ENCODE measurements around the gene MED13.

Gene MED13

GRCh38 chr17:62100055-62100454 lies 35.0 kb upstream of the MED13 start:
- no peak for TF ChIP-seq CTCF (IDR thresholded peaks at IDR 0.05)
- no peaks in the 10 kb centered on the region for H3K9me3 ChIP-seq

GRCh38 chr17:62099532-62099931 lies 34.5 kb upstream of the MED13 start:
- Histone ChIP-seq H3K4me3 (ENCODE audit: low read depth in 1 of 2, low read length in 1 of 2) (no peak overlapping the region), H3K36me3 (no peaks in the 10 kb centered on the region), H3K27ac (no peak overlapping the region), H3K9me3 (no peaks in the 10 kb centered on the region), H3K27me3 (peaks cover 10% of the 10 kb centered on the region), H3K4me1 (ENCODE audit: control insufficient read depth in 1 of 2, insufficient read depth in 1 of 2, low read depth in 1 of 2, low read length in 1 of 2) (no peaks in the 10 kb centered on the region)
- no peak for TF ChIP-seq CTCF (IDR thresholded peaks at IDR 0.05)

More at GRCh38 chr17:62100055-62100454, 35.0 kb upstream of the MED13 start:
- H3K27ac ChIP-seq, result no peak overlapping the region
- no peaks in the 10 kb centered on the region for H3K36me3 ChIP-seq
- peaks cover 10% of the 10 kb centered on the region for H3K27me3 ChIP-seq
- no peak overlapping the region for H3K4me3 ChIP-seq (ENCODE audit: low read depth in 1 of 2, low read length in 1 of 2)
- H3K4me1 ChIP-seq (ENCODE audit: control insufficient read depth in 1 of 2, insufficient read depth in 1 of 2, low read depth in 1 of 2, low read length in 1 of 2), result no peaks in the 10 kb centered on the region

- H3K4me3 ChIP-seq (ENCODE audit: low read depth in 1 of 2, low read length in 1 of 2), result no peak overlapping the region
- TF ChIP-seq CTCF (IDR thresholded peaks at IDR 0.05), result no peak
- H3K36me3 ChIP-seq, result no peaks in the 10 kb centered on the region
- peaks cover 10% of the 10 kb centered on the region for H3K27me3 ChIP-seq
- H3K27ac ChIP-seq, result no peak overlapping the region
- no peaks in the 10 kb centered on the region for H3K4me1 ChIP-seq (ENCODE audit: control insufficient read depth in 1 of 2, insufficient read depth in 1 of 2, low read depth in 1 of 2, low read length in 1 of 2)
- no peaks in the 10 kb centered on the region for H3K9me3 ChIP-seq
Measured at GRCh38 chr17:62098623-62099231, 33.6 kb upstream of the MED13 start.

GRCh38 chr17:62096401-62096670 lies 31.3 kb upstream of the MED13 start:
- peaks cover 10% of the 10 kb centered on the region for H3K27me3 ChIP-seq
- no peaks in the 10 kb centered on the region for H3K4me1 ChIP-seq (ENCODE audit: control insufficient read depth in 1 of 2, insufficient read depth in 1 of 2, low read depth in 1 of 2, low read length in 1 of 2)
- H3K9me3 ChIP-seq, result no peaks in the 10 kb centered on the region
- no peak overlapping the region for H3K27ac ChIP-seq
- no peak for TF ChIP-seq CTCF (IDR thresholded peaks at IDR 0.05)
- H3K4me3 ChIP-seq (ENCODE audit: low read depth in 1 of 2, low read length in 1 of 2), result no peak overlapping the region
- H3K36me3 ChIP-seq, result no peaks in the 10 kb centered on the region

GRCh38 chr17:62094175-62094574 lies 29.1 kb upstream of the MED13 start:
- no peak for TF ChIP-seq CTCF (IDR thresholded peaks at IDR 0.05)
- Histone ChIP-seq H3K4me3 (ENCODE audit: low read depth in 1 of 2, low read length in 1 of 2) (no peak overlapping the region), H3K9me3 (no peaks in the 10 kb centered on the region), H3K36me3 (no peaks in the 10 kb centered on the region), H3K27ac (no peak overlapping the region), H3K27me3 (peaks cover 10% of the 10 kb centered on the region), H3K4me1 (ENCODE audit: control insufficient read depth in 1 of 2, insufficient read depth in 1 of 2, low read depth in 1 of 2, low read length in 1 of 2) (no peaks in the 10 kb centered on the region)

Data from neutrophil (primary cell).